ENCODE measurements around the gene BLACAT1.

BLACAT1 gene

DNA sequence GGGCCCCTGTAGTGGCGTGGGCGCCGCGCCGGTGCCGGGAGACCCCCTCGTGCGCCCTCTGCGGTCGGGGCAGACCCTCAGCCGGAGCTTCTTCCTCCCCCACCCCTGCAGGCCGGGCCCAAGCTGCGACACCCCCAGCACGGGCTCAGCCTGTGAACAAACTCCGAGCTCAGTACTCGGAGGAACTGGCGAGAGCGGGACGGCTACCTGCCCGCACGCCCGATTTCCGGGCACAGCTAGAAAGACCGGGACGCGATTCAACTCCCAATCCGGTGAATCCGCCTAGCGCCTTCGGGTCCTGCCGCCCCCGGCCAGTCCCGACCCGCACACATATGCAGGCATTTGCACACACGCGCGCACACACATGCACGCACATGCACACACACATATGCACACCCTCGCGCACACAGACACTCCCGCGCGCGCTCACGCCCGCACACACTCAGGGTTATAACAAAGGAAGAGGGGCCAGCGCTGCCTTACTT, 580 bp upstream of the BLACAT1 start:
- peak; percentile 58 for DNase-seq (ENCODE audit: low spot score)

DNA sequence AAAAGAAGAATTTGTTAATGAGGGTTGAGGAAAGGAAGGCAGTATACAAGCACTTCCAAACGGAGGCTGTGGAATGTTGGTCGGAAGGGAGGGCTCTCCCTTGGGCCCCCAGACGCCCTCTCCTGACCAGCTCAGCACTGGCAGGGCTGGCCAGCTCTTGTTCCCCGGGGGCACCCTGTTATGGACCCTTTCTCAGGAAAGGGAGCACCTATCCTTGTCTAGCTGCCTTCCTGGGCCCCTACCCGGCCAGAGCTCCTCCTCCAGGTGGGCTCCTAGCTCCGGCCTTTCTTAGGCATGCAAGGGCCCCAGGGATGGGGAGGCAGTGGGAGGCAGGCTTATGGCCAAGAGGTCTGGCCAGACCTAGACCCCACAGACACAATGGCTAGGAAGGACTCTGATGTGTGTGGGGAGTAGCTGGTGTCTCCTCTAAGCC, 926 bp downstream of the BLACAT1 start:
- peak; percentile 67 for DNase-seq (ENCODE audit: low spot score)

DNA sequence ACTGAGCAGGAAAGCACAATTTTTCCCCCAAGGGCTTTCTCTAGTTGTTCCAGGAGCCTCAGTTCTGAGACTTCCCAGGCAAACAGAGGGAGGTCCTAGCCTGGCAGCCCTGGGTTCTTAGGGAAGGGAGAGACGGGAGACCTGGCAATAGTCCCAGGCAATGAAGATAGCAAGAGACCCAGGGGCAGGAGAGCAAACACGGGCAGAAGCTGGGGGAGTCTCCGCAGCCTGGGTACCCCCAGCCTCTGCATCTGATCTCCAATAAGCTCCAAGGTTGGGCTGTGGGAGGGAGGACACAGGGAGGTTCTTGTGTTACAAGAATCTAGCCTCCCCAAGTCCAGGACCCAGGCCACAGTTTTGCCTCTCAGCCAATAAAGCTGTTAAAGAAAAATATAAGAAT, 2.4 kb downstream of the BLACAT1 start:
- DNase-seq (ENCODE audit: low spot score): peak; percentile 46

DNA sequence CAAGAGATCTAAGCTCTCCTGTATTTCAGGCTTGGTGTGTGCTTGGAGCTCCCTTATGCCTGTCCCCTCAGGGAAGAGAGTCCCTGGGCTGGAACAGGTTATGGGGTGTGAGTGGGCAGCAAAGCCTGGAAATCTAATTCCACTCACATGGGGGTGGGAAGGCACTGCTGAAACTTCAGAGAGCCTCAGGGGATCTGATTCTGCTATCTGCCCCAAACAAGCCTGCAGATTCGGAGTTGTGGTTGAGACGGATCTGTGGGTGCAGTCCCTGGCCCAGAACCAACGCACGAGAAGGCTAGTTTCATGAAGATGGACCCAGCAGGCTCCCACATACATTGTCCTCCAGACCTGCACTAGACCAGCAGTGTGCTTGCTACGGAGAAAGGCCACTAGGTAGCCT, 2.9 kb downstream of the BLACAT1 start:
- peak; percentile 28 for DNase-seq (ENCODE audit: low spot score)

DNA sequence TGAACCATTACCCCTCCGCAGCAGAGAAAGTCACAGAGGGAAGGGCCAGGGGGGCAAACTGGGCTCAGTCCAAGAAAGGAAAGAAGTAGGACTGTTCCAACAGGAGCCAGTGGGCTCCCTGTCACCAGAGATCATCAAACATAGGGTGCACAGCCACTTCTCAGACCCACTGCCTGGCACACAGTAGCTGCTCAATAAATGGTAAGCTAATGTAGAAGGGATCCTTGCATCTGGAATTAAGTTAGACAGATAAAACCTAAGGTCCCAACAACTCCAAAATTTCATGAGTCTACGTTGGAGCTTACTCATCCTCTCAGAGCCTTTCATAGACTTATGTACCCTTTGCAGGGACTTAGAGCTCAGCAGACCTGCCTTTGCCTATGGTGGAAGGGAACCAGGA, 3.5 kb downstream of the BLACAT1 start:
- DNase-seq (ENCODE audit: low spot score): peak; percentile 27

DNA sequence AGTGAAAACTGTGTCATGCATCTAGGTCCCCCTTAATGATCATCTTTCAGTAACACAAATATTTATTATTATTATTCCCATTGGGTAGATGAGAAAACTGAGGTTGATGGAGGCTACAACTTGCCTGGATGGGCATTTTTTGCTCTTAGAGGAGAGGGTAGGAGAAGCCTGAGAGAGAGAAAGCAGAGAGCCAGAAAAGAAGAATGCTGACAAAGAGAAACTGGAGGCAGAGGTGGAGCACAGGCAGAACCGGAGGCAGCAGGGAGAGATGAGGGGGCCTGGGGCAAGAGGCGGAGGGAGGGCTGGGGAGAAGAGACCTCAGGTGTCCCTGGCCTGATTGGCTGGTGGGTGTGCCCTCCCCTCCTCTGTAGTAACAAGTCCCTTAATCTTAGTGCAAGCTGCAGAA, 4.1 kb downstream of the BLACAT1 start:
- peak; percentile 37 for DNase-seq (ENCODE audit: low spot score)

DNA sequence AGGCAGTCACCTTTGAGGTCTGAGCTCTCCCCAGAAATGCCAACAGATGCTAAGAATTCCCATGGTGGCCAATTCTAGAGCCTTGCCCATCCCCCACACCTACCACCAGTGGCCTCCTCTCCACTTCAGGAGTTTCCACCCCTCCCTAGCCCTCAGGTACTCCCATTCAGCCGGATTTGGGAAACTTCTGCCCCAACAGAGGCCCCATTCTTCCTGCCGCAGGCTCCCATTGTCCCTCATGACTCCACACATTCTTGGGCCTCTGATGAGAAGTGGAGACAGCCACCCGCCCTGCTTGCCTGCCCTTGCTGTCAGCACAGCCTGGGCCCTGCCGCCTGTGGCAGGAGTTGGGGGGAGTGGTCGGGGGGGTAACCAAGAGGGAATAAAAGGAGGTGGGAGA, 4.6 kb downstream of the BLACAT1 start:
- DNase-seq (ENCODE audit: low spot score): no peak

DNA sequence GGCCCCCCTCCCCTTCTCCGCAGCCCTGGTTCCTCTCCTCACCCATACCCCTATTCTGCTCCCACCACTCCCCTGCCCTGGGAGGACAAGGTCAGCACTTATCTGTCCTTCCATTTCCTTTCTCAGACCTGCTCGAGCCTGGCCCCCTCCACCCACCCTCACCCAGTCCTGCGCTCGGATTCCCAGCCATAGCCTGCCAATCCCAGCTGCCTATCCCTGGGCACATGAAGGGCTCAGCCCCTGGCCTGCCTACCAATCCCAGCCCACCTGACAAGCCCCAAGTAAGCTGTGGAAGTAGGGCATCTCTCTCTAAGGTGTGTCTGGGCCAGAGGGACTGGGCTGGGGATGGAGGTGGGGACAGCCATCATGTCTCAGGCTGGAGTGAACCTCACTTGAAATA, 5.4 kb downstream of the BLACAT1 start:
- peak; percentile 51 for DNase-seq (ENCODE audit: low spot score)

DNA sequence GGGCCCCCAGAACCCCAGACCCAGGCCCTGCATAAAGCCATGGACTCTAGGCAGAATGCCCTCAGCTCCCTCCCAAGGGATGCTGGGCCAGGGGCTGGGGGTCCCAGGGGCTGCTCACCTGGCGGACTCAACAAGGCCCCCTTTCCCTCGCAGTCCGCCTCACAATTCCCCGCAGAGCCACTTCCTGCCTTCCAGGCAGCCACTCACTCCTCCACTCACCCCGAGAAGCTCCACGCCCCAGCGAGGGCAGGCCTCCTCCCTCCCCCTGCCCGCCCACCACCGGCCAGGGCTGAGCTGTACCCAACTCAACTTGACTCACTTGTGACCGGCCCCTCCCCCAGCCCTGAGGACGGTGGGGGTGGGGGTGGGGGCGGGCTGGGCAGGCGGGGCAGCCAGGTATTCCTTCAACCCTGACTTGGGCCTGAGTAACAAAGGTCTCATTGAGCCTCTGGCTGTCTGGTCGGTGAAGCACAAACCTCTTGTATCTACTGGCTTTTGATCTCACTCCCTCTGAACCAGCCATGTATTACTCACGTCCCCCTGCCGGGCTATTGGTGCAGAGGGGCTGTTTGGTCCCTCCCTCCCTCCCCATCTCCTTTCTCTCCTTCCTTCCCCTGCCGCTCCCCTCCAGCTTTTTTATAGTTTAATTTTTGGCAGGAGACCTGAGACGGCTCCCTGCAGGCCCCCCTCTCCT, 5.9 kb downstream of the BLACAT1 start:
- peak; percentile 77 for DNase-seq (ENCODE audit: low spot score)

DNA sequence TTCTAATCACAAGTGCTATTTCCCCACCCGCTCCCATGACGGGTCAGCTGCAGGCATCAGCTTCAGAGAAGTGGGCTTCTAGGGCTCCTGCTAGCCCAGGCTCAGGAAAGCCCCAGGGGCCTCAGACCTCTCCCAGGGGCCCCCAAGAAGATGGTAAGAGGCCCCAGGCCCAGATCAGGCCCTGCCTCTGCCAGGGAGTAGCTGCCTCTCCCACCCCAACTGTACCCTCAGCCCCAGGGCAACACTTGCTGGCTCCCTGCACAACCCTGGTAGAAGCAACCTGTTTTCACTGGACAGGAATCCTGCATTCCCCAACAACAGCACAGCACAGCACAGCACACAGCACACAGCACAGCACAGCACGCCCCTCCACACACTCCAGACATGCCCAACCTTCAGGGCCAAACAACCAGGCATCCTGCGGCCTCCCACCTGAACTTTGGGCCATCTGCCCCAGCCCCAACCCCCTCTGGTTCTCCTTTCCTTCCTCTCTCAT, 6.5 kb downstream of the BLACAT1 start:
- DNase-seq (ENCODE audit: low spot score): peak; percentile 12

DNA sequence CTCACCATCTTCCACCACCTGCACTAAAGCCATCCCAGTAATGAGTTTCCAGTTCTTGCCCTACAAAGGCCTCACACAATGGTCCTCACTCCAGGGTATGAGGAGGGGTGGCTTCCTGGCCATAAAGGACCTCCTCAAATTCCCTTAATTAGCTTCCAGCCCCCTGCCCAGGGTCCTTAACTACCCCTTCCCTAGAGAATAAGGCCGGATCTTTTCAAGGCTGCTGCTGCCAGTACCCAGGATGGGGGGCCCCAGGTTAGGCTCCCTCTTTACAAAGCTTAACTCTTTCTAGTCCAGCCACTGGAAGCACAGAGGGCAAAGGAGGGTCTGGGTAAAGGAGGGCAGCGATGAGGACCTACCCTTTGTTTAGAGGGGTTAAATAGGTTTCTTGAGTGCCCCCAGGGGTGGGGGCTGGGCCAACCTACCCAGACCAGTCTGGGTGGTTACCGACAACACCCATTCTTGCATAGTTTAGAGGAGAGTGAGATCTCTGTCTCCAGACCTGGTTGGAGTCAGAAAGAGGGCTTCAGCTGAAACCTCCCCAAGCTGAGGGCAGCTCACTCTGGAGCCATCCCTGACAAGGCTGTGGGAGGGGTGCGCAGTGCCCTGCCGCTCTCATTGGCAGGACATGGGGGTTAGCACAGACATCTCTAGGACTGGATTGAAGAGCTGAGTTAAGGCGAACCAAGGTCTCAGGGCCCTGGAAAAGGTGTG, 7.1 kb downstream of the BLACAT1 start:
- peak; percentile 20 for DNase-seq (ENCODE audit: low spot score)

DNA sequence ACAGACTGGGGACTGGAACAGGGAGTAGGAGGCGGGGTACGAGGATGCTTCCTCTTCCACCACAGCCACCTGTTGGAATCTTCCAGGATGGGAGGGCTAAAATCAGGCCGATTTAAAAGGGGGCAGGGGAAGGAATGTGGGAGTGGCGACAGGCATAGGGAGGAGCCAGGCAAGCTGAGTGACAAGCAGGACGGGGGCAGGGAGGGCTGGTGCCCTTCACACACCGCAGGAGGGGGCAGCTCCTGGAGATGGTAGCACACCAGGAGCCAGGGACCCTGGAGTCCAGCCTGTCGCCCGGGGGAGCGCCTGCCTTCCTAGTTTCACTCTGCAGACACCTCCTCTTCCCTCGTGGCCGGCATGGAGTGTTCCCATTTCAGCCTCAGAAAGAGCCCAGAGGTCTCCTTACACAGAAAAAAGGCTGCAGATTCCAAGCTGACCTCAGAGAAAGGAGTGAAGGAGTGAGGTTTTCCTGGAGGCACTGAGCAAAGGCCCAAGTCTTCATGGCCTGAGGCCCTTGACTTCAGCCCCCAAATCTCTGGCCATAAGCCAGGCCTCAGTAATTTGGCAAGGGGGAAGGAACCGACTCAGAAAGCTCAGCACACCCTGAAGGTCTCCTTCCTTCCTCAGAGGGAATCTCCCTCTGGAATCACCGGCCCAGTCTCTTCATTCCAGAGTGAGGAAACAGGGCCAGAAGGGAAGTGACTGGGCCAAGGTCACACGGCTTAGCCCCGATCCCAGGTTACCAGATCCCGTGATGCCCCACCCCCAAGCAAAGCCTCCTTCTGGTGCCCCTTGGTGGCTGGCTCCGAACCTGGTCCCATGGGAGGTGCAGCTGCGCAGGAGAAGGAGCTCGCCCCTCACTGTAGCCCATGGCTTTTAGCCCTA, 8.1 kb downstream of the BLACAT1 start:
- DNase-seq (ENCODE audit: low spot score): peak; percentile 42

DNA sequence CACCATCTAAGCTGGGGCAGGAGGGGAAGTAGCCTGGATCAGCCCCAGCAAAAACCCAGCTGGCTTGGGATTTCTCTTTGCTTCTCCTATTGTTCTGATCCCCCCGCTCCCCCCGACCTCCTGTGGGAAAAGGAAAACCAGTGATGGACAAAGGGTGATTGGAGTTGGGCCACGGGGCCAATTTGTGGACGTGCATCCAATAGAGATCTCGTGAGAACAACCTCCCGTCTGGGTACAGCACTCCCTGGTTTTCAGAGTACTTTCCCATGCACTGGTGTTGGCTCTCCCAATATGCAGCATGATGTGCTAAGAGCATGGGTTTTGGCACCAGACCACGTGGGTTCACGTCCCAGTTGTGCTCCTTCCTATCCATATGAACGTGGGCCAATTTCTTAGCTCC, 9.0 kb downstream of the BLACAT1 start:
- peak; percentile 29 for DNase-seq (ENCODE audit: low spot score)

DNA sequence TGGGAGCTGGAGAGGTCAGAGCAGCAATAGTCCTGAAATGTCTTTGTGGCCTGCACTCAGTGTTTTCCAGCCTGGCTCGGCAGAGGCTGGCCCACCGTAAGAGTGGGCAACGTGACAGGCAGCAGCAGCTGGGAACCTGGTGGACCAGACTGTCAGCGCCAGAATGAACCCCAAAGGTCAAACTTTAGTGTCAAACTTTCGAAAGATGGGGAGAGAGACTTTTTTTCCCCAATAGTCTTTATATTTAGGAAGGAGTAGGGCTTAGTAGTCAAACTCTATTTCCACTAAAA, 10.3 kb downstream of the BLACAT1 start:
- DNase-seq (ENCODE audit: low spot score): no peak

DNA sequence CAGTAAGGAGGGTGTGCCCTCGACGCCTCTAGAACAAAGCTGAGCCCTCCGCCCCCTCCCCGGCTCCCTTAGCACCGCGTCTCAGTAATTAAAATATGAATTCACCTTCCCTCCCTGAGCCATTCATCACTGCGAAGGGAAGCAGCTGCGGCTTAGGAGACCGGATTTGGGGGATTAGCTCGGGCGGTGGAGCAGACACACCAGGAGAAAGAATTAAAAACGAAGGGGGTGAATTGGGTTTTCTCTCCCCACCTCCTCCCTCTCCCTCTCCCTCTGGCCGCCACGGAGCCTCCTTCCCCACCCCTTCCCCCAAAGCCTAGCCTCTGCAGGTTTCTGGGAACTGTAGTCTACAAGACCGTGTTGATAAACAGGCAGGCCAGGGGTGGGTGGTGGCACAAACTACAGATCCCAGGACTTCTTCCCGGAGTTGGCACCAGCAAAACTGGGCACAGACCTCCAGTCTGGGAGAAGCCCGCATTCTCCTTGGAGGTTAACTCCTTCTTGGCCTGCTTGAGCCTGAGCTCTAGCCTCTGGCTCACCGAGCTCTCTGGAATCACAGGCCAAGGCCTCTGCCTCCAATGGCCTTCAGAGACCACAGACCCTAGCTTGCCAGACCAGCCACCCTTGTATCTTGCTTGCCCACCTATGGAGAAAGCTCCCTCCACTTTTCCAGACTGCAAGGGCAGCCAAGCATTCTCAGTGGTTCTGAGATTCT, 10.8 kb downstream of the BLACAT1 start:
- peak; percentile 98 for DNase-seq (ENCODE audit: low spot score)

DNA sequence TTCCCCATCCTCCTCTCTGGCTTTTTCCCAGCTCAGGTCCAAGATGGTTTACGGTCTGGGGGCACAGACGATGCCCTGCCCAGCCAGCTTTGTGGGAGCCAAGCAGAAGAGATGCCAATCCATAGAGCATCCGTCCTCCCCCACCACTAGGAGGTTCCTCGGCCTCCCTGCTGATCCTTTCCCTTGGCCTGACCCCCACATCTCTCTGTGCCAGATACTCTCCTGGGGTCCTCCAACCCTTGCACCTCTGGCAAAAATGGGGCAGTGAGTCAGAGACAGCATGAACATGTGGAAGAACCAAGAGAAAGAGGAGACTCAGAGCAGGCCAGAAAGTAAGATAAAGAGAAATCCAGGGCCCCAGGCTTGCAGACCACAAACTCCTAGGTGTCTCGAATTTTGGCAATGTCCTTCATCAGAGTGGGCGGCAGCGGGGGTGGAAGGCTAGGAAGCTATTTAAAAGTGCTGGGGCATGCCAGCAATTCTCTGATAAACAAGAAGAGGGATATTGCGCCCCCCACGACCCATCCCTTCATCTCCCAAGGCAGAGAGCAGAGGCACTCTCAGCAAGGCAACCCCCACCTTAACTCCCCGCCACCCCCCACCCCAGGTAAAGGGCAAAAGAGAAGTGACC, 11.4 kb downstream of the BLACAT1 start:
- DNase-seq (ENCODE audit: low spot score): peak; percentile 55

DNA sequence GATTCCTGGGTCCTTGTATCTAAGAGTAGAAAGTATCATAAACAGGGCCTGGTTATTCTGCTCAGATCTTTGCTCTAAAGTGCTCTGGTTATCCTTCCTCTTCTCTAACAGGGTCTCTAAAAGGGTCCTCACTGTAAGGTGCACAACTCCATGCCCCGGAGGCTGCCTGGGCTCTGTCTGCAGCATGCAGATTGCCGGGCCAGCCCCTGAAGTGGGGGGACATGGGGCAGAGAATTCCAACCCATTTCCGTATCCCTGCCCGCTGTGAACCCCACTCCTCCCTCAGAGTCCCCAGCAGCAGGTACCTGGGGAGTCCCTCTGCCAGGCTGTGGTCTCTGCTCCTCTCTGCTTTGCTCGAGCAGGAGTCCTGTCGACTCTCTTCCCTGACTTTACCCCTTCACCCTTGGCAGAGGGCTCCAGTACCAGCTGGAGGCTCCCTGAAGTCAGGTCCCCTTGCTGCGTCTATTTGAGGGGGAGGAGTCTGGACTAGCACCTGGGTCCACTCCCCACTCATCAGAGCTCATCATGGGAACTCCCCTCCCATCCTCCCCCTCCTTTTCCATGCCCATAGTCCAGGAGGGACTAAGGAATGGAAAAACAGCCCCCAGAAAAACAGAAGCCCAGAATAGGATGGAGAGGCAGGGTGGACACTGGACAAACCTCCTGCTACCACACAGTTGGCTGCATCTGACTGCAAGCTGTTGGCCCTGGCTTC, 12.1 kb downstream of the BLACAT1 start:
- peak; percentile 78 for DNase-seq (ENCODE audit: low spot score)

DNA sequence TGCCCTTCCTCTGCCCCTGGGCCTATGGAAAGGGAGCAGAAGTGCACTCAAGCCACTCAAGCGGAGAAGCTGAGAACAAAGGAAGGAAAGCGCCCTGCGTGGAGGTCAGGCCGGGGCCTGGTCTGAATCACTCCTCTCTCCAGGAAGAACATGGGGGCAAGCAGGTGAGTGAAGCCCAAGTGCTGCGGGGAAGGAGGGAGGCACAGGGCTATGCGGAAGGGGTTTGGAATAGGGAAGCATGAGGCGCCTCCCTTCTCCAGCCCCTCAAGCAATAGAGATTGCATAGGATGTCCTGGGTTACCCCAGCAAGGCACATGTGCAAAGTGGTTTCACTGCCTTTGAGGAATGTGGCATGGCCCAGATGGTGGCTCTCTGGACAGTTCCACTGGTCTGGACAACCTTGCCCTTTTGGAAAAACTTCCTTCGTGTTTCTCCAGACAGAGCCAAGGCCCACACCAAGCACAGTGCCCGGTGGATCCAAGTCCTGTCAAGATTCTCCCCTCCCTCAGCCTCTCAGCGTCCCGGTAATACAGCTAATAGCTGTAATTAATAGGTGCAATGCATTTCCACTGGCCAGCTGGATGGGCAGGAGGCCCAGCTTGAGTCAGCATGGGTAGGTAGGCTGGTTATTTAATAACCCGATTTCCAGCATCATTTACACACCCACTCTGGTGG, 13.7 kb downstream of the BLACAT1 start:
- DNase-seq (ENCODE audit: low spot score): peak; percentile 54

DNA sequence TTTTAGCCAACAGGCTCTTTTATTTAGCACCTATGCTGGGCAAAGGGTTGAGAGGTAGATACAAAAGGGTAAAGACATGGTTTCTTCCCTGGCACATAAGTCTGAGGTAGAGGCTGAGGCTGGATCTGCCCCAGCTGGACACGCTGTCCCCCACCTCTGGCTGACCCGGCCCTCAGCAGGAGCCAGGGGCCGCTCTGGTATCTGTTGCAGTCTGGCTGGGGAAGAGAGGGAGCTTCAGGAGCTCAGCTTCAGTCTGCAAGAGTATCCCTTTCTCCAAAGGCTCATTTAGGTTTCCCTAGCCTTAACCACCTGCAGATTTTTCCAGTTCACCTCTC, 14.2 kb downstream of the BLACAT1 start:
- DNase-seq (ENCODE audit: low spot score): no peak

DNA sequence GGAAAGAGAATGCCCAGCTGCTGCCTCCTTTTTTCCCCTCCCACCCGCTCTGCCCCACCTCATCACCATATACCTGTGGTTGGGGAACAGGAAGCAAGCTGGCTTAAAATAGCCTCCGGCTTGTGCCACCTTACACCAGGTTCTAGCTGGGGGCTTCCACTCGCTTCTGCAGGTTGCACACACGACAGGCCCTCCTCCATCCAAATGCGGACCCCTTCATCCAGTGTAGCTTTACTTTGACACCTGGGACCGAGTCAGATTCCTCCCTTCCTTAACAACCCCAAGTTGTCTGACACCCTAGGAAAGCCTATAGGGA, 14.6 kb downstream of the BLACAT1 start:
- no peak for DNase-seq (ENCODE audit: low spot score)

All from cerebellar cortex (tissue), 1 donor.